Muscle of leg (tissue), 11 donors: ENCODE data around the gene SLC22A3. TPM values are rescaled to one million over a fixed set of nuclear protein-coding genes. Genes with fewer than 3 reads are reported as not detected.

Source experiments
- DNase-seq: peaks from one replicate; pipeline ENCODE4 v3.0.0; 2013
- H3K27ac ChIP-seq: one replicate; pipeline ENCODE4 v1.5.1; 2013; ENCODE audit warnings: mild to moderate bottlenecking, low read length, control low read depth
- H3K27me3 ChIP-seq: one replicate; pipeline ENCODE4 v1.6.1; 2013; ENCODE audit warnings: low read length; ENCODE audit not compliant: control insufficient read depth, insufficient read depth
- H3K36me3 ChIP-seq: one replicate; pipeline ENCODE4 v1.6.1; 2013; ENCODE audit warnings: low read length; ENCODE audit not compliant: control insufficient read depth, insufficient read depth
- H3K4me1 ChIP-seq: one replicate; pipeline ENCODE4 v1.6.1; 2013; ENCODE audit warnings: low read length; ENCODE audit not compliant: control insufficient read depth, insufficient read depth
- H3K4me3 ChIP-seq: one replicate; pipeline ENCODE4 v1.5.1; 2013; ENCODE audit warnings: low read length, control low read depth
- H3K9me3 ChIP-seq: replicated peaks from 2 replicates; pipeline ENCODE4 v1.6.1; 2013; ENCODE audit warnings: low read depth, low read length; ENCODE audit not compliant: control insufficient read depth
- WGBS: methylation state at CpG from one replicate; pipeline ENCODE4 v1.1.5; 2013; ENCODE audit warnings: missing lambda C conversion rate; ENCODE audit not compliant: insufficient coverage; 5-methylcytosine and 5-hydroxymethylcytosine counted together
- polyA plus RNA-seq, 8 donors: library from polyadenylated mRNA; unstranded; fragments of 120-200 nt; gene quantifications; one replicate each; pipeline versions ENCODE4 v1.2.1 to v1.2.3, GENCODE V29; 2013; ENCODE audit warnings: inconsistent platforms in 1 of 8, low replicate concordance in 1 of 8; ENCODE audit not compliant: insufficient read length in 8 of 8, insufficient read depth in 1 of 8
- total RNA-seq: library from RNA; stranded (reverse); fragments of 120-200 nt; gene quantifications from one replicate; pipeline ENCODE4 v1.2.4, GENCODE V29; 2013

The SLC22A3 gene
- total and polyA plus RNA-seq, 9 donors: 7.7 to 13.9 (median 9.6) TPM

- peak; percentile 93 for DNase-seq
- H3K27ac ChIP-seq: peak overlapping the region; percentile 32
Measured at GRCh38 chr6:160421854-160422253, 73.7 kb downstream of the SLC22A3 start.

GRCh38 chr6:160424256-160424655 lies 76.1 kb downstream of the SLC22A3 start:
- H3K4me3 ChIP-seq: no peak overlapping the region
- H3K9me3 ChIP-seq: no peaks in the 10 kb centered on the region
- no peaks in the 10 kb centered on the region for H3K36me3 ChIP-seq
- no peak overlapping the region for H3K27ac ChIP-seq
- no peak for DNase-seq
- no peaks in the 10 kb centered on the region for H3K27me3 ChIP-seq
- H3K4me1 ChIP-seq: peaks cover 35% of the 10 kb centered on the region

More at GRCh38 chr6:160421854-160422253, 73.7 kb downstream of the SLC22A3 start:
- Histone ChIP-seq H3K9me3 (no peaks in the 10 kb centered on the region), H3K27me3 (no peaks in the 10 kb centered on the region), H3K4me3 (no peak overlapping the region), H3K4me1 (peaks cover 27% of the 10 kb centered on the region), H3K36me3 (no peaks in the 10 kb centered on the region)
- 26% methylated on average over 5 of the region's 5 CpGs for WGBS

DNA sequence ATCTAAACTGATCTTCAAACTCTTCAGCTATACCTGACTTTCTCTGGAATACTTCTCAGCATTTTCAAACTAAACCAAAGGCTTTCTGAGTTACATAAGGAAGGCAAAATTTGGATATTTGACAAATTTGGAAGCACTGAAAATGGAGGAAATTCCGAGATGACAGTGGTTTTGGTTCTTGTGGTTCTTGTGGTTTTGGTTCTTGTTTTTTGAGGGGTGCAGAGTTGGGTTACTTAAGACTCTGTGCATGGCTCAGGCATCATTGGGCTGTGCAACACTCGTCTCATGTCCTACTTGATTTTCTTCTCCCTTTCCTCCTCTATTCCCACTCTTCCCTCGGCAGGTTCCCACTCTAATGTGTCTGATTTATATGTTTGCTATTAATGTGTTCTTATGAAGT lies 78.0 kb downstream of the SLC22A3 start:
- Histone ChIP-seq H3K4me1 (peaks cover 39% of the 10 kb centered on the region), H3K27ac (no peak overlapping the region), H3K4me3 (no peak overlapping the region), H3K36me3 (no peaks in the 10 kb centered on the region), H3K27me3 (no peaks in the 10 kb centered on the region), H3K9me3 (no peaks in the 10 kb centered on the region)
- no peak for DNase-seq
- no CpG with 5 or more reads among the region's 3 CpGs for WGBS

GRCh38 chr6:160427312-160428068 lies 79.3 kb downstream of the SLC22A3 start:
- Histone ChIP-seq H3K36me3 (no peaks in the 10 kb centered on the region), H3K27me3 (no peaks in the 10 kb centered on the region), H3K27ac (peak overlapping the region; percentile 81), H3K9me3 (no peaks in the 10 kb centered on the region), H3K4me1 (peaks cover 37% of the 10 kb centered on the region), H3K4me3 (no peak overlapping the region)
- WGBS: 79% methylated on average over 1 of the region's 5 CpGs
- DNase-seq: peak; percentile 60

GRCh38 chr6:160428069-160428430 lies 79.9 kb downstream of the SLC22A3 start:
- H3K4me1 ChIP-seq: peaks cover 37% of the 10 kb centered on the region
- DNase-seq: peak; percentile 87
- no peaks in the 10 kb centered on the region for H3K36me3 ChIP-seq
- no peaks in the 10 kb centered on the region for H3K9me3 ChIP-seq
- H3K27ac ChIP-seq: peak overlapping the region; percentile 15
- 53% methylated on average over 3 of the region's 4 CpGs for WGBS
- no peaks in the 10 kb centered on the region for H3K27me3 ChIP-seq
- H3K4me3 ChIP-seq: no peak overlapping the region

DNA sequence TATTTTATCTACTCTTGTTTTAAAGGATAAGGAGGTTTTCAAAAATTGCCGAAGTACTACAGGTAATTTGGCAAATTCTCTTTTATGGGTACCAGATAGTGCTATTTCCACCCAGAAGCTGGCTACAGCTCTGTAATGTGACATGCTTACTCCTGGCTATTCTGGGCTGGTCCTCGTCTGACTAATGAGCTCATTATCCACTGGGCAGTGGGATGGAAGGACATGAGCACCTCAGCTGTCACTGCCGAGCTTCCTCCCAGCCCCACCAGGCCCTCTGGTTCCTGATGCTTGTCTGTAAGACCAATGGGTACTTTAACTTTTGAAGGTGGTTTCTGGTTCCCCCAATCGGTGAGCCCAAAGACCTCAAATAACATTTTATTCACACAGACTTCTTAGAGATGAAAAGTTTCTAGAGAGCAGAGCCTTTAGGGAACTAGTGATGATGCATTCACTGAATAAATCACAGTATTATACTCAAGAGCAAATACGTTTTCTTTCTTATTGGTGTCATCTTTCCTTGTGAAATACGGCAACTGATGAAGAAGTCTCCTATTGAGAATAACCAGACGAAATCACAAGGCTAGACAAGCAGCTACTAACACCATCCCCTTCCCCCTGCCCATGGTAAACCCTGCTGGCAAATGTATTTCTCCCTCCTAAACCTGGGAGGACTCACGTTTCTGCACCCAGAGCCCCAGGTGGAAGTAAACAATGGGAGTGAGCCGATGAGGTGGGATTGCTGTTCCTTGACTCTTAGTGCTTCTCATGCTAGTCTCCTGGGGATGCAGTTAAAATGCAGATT lies 80.8 kb downstream of the SLC22A3 start:
- Histone ChIP-seq H3K4me3 (no peak overlapping the region), H3K9me3 (no peaks in the 10 kb centered on the region), H3K27me3 (no peaks in the 10 kb centered on the region), H3K27ac (peak overlapping the region; percentile 22), H3K36me3 (no peaks in the 10 kb centered on the region), H3K4me1 (peaks cover 37% of the 10 kb centered on the region)
- WGBS: 20% methylated on average over 2 of the region's 9 CpGs
- DNase-seq: peak; percentile 49

GRCh38 chr6:160429620-160429895 lies 81.4 kb downstream of the SLC22A3 start:
- DNase-seq: no peak
- Histone ChIP-seq H3K4me3 (no peak overlapping the region), H3K36me3 (no peaks in the 10 kb centered on the region), H3K9me3 (no peaks in the 10 kb centered on the region), H3K27me3 (no peaks in the 10 kb centered on the region), H3K4me1 (peaks cover 37% of the 10 kb centered on the region), H3K27ac (peak overlapping the region; percentile 22)
- WGBS: 39% methylated on average over 4 of the region's 4 CpGs

DNA sequence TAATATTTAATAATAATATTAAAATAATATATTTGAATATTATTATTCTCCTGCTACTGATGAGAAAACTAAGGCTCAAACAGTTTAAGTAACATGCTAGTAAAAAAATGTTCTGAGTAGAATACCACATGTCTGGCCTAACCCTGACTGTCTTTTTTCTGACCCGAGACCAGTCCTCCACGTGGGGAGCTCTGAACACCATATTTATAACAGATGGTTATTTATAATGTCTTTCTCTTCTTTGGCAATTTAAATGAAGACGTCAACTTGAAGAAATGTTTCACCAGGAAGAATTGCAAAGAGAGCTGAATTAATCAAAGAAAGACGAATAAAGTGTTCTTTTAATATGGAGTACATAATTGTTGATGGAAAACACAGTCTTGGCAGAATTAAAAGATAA lies 82.0 kb downstream of the SLC22A3 start:
- H3K27ac ChIP-seq: peak overlapping the region; percentile 69
- no CpG with 5 or more reads among the region's 4 CpGs for WGBS
- H3K36me3 ChIP-seq: no peaks in the 10 kb centered on the region
- H3K4me3 ChIP-seq: no peak overlapping the region
- DNase-seq: peak; percentile 90
- H3K9me3 ChIP-seq: no peaks in the 10 kb centered on the region
- H3K4me1 ChIP-seq: peaks cover 37% of the 10 kb centered on the region
- no peaks in the 10 kb centered on the region for H3K27me3 ChIP-seq

DNA sequence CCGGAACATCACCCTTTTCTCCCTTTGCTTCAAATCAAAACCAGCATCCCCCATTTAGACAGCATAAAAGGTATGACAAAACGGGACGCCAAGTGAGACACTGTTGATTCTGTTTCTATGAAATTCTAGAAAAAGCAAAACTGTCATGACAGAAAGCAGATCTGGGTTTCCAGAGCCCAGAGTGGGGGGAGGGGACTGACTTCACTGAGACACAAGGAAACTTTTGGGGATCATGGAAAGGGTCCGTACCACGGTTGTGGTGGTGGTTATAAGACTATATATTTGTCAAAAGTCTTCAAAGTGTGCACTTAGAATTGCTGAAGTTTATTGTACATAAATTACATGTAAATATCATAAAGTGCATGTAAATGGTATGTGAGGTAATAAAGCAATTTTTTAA lies 82.6 kb downstream of the SLC22A3 start:
- 19% methylated on average over 2 of the region's 5 CpGs for WGBS
- peak; percentile 87 for DNase-seq
- Histone ChIP-seq H3K36me3 (no peaks in the 10 kb centered on the region), H3K27me3 (no peaks in the 10 kb centered on the region), H3K4me3 (no peak overlapping the region), H3K9me3 (no peaks in the 10 kb centered on the region), H3K4me1 (peaks cover 37% of the 10 kb centered on the region), H3K27ac (peak overlapping the region; percentile 69)

- WGBS: 6% methylated on average over 5 of the region's 8 CpGs
- peak; percentile 99 for DNase-seq
- H3K4me3 ChIP-seq: no peak overlapping the region
- peak overlapping the region; percentile 69 for H3K27ac ChIP-seq
- H3K27me3 ChIP-seq: no peaks in the 10 kb centered on the region
- H3K4me1 ChIP-seq: peaks cover 37% of the 10 kb centered on the region
- no peaks in the 10 kb centered on the region for H3K9me3 ChIP-seq
- no peaks in the 10 kb centered on the region for H3K36me3 ChIP-seq
Measured at GRCh38 chr6:160431226-160431625, 83.0 kb downstream of the SLC22A3 start.
